Effector memory CD8-positive, alpha-beta T cell (primary cell): Measurements from ENCODE around the gene PCDHGA11.
"Not testable (repeated sequence)": the region's sequence is repeated elsewhere in the genome, so short reads cannot be mapped to it uniquely, and the experiment has no call there.

ENCODE experiments used
- ATAC-seq: fragments of 150-1000 bp; cut with Tn5 transposase; replicated peaks from 2 replicates; pipeline ENCODE4 v1.10.0; 2021; ENCODE audit warnings: mild to moderate bottlenecking, moderate library complexity
- DNase-seq, 3 experiments: peaks; one replicate each; pipeline ENCODE4 v3.0.0; 2021
- H3K27ac Mint-ChIP-seq, 2 donors: one replicate each; pipeline ENCODE4 v1.8.0; 2022; ENCODE audit warnings: mild to moderate bottlenecking in 2 of 2, mixed read lengths in 2 of 2, moderate library complexity in 2 of 2
- H3K27me3 Mint-ChIP-seq, 2 donors: one replicate each; pipeline ENCODE4 v1.8.0; 2022; ENCODE audit warnings: mixed read lengths in 2 of 2
- H3K36me3 Mint-ChIP-seq: one replicate; pipeline ENCODE4 v1.8.0; 2022; ENCODE audit warnings: mild to moderate bottlenecking, moderate library complexity, mixed read lengths; ENCODE audit not compliant: insufficient read depth
- H3K4me1 Mint-ChIP-seq, 2 donors: one replicate each; pipeline ENCODE4 v1.8.0; 2022; ENCODE audit warnings: low read depth in 2 of 2, mixed read lengths in 2 of 2
- H3K4me3 Mint-ChIP-seq, 2 donors: one replicate each; pipeline ENCODE4 v1.8.0; 2022; ENCODE audit warnings: mild to moderate bottlenecking in 2 of 2, mixed read lengths in 2 of 2, moderate library complexity in 2 of 2
- H3K9me3 Mint-ChIP-seq, 2 donors: one replicate each; pipeline ENCODE4 v1.8.0; 2022; ENCODE audit warnings: mixed read lengths in 2 of 2

The PCDHGA11 gene

DNA sequence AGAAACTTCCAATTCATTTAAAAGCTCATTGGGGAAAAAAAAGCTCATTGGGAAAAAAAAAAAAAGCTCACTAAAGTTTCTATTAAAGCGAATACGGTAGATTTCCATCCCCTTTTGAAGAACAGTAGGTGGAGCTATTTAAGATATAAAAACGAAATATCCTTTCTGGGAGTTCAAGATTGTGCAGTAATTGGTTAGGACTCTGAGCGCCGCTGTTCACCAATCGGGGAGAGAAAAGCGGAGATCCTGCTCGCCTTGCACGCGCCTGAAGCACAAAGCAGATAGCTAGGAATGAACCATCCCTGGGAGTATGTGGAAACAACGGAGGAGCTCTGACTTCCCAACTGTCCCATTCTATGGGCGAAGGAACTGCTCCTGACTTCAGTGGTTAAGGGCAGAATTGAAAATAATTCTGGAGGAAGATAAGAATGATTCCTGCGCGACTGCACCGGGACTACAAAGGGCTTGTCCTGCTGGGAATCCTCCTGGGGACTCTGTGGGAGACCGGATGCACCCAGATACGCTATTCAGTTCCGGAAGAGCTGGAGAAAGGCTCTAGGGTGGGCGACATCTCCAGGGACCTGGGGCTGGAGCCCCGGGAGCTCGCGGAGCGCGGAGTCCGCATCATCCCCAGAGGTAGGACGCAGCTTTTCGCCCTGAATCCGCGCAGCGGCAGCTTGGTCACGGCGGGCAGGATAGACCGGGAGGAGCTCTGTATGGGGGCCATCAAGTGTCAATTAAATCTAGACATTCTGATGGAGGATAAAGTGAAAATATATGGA is 9.7 kb downstream of the PCDHGA11 start, which contains the start of gene PCDHGA12:
Gene PCDHGA12 (plus strand): TSS at position 176 of the 782 bp plus-strand sequence. CDS start 253 bp downstream, at position 429.
- peaks cover 60 to 86% of the 10 kb centered on the region in 2 donors for H3K27me3 Mint-ChIP-seq
- H3K36me3 Mint-ChIP-seq, result peaks cover 8% of the 10 kb centered on the region
- peaks cover 8 to 15% of the 10 kb centered on the region in 2 donors for H3K9me3 Mint-ChIP-seq
- no peak within 1 kb of the TSS for H3K27ac Mint-ChIP-seq
- peak within 1 kb of the TSS; percentile 72 to 73 for H3K4me3 Mint-ChIP-seq
- DNase-seq (no peak), ATAC-seq (peak; percentile 29)
- peaks cover 8 to 9% of the 10 kb centered on the region in 2 donors for H3K4me1 Mint-ChIP-seq

GRCh38 chr5:141431286-141431685 is 10.4 kb downstream of the PCDHGA11 start:
- H3K9me3 Mint-ChIP-seq, result peaks cover 8 to 15% of the 10 kb centered on the region in 2 donors
- ATAC-seq (no peak), DNase-seq (no peak)
- H3K36me3 Mint-ChIP-seq, result peaks cover 8% of the 10 kb centered on the region
- peaks cover 8 to 9% of the 10 kb centered on the region in 2 donors for H3K4me1 Mint-ChIP-seq
- peak overlapping the region in 1 of 2 donors; percentile 72 for H3K4me3 Mint-ChIP-seq
- no peak overlapping the region for H3K27ac Mint-ChIP-seq
- H3K27me3 Mint-ChIP-seq, result peaks cover 55 to 85% of the 10 kb centered on the region in 2 donors

DNA sequence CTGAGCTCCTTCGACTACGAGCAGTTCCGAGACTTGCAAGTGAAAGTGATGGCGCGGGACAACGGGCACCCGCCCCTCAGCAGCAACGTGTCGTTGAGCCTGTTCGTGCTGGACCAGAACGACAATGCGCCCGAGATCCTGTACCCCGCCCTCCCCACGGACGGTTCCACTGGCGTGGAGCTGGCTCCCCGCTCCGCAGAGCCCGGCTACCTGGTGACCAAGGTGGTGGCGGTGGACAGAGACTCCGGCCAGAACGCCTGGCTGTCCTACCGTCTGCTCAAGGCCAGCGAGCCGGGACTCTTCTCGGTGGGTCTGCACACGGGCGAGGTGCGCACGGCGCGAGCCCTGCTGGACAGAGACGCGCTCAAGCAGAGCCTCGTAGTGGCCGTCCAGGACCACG is 11.5 kb downstream of the PCDHGA11 start:
- not testable (repeated sequence) for H3K36me3 Mint-ChIP-seq, DNase-seq, H3K4me1 Mint-ChIP-seq, H3K27ac Mint-ChIP-seq, ATAC-seq
- Mint-ChIP-seq H3K9me3 (peaks cover 8 to 15% of the 10 kb centered on the region in 2 donors), H3K27me3 (peaks cover 48 to 83% of the 10 kb centered on the region in 2 donors), H3K4me3 (peak overlapping the region in 1 of 2 donors; percentile 15)

DNA sequence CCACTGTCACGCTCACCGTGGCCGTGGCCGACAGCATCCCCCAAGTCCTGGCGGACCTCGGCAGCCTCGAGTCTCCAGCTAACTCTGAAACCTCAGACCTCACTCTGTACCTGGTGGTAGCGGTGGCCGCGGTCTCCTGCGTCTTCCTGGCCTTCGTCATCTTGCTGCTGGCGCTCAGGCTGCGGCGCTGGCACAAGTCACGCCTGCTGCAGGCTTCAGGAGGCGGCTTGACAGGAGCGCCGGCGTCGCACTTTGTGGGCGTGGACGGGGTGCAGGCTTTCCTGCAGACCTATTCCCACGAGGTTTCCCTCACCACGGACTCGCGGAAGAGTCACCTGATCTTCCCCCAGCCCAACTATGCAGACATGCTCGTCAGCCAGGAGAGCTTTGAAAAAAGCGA is 11.9 kb downstream of the PCDHGA11 start:
- not testable (repeated sequence) for H3K36me3 Mint-ChIP-seq, H3K27ac Mint-ChIP-seq, ATAC-seq, H3K4me1 Mint-ChIP-seq, DNase-seq
- Mint-ChIP-seq H3K9me3 (peaks cover 8 to 15% of the 10 kb centered on the region in 2 donors), H3K27me3 (peaks cover 48 to 78% of the 10 kb centered on the region in 2 donors), H3K4me3 (peak overlapping the region in 1 of 2 donors; percentile 51)

DNA sequence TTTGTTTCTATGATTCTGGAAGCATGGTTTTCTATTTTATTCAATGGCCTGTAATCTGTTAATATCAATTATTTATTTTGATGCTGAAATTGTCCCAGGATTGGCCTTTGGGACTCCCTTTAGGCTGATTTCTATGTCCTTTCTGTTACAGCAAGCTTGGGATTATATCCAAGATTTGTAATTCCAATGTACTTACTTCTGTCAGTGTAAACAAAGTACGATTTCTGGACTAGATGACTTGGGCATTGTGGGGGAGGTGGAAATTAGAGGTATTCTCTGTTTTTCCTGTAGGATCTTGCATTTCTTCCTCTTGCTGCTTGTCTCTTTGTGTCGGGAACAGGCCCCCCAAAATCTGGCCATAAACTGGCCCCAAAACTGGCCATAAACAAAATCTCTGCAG is 13.2 kb downstream of the PCDHGA11 start:
- Mint-ChIP-seq H3K27me3 (peaks cover 39 to 67% of the 10 kb centered on the region in 2 donors), H3K4me3 (no peak overlapping the region), H3K9me3 (peaks cover 4 to 15% of the 10 kb centered on the region in 2 donors), H3K36me3 (peaks cover 8% of the 10 kb centered on the region), H3K4me1 (peaks cover 8 to 9% of the 10 kb centered on the region in 2 donors), H3K27ac (no peak overlapping the region)
- no peak for ATAC-seq
- DNase-seq, result no peak

GRCh38 chr5:141437221-141437620 is 16.4 kb downstream of the PCDHGA11 start:
- no peak overlapping the region for H3K27ac Mint-ChIP-seq
- no peak overlapping the region for H3K4me3 Mint-ChIP-seq
- no peaks in the 10 kb centered on the region for H3K36me3 Mint-ChIP-seq
- ATAC-seq, result no peak
- peaks cover 19 to 60% of the 10 kb centered on the region in 2 donors for H3K27me3 Mint-ChIP-seq
- H3K4me1 Mint-ChIP-seq, result peaks cover 0 to 3% of the 10 kb centered on the region in 2 donors
- DNase-seq, result no peak
- peaks cover 2 to 9% of the 10 kb centered on the region in 2 donors for H3K9me3 Mint-ChIP-seq

- H3K36me3 Mint-ChIP-seq, result no peaks in the 10 kb centered on the region
- ATAC-seq (no peak), DNase-seq (no peak)
- peaks cover 2 to 6% of the 10 kb centered on the region in 2 donors for H3K9me3 Mint-ChIP-seq
- H3K4me3 Mint-ChIP-seq, result no peak overlapping the region
- H3K27me3 Mint-ChIP-seq, result peaks cover 4 to 50% of the 10 kb centered on the region in 2 donors
- no peak overlapping the region for H3K27ac Mint-ChIP-seq
- H3K4me1 Mint-ChIP-seq, result no peaks in the 10 kb centered on the region
Observed at GRCh38 chr5:141439411-141440141, 18.7 kb downstream of the PCDHGA11 start.

DNA sequence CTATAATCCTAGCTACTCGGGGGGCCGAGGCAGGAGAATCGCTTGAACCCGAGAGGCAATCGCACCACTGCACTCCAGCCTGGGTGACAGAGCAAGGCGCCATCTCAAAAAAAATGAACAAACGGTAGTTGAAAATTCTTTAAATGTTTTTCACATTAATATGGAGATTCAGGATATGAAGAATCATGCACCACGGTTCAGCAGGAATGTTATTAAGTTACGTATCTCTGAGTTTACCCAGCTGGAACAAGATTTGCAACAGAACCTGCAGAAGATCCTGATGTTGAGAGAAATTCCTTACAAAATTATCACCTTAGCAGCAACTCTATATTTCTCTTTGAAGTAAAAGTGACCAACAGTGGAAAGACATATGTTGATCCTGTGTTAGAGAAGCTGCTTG is 19.5 kb downstream of the PCDHGA11 start:
- Mint-ChIP-seq H3K9me3 (peaks cover 2 to 6% of the 10 kb centered on the region in 2 donors), H3K4me1 (no peaks in the 10 kb centered on the region), H3K27ac (no peak overlapping the region), H3K4me3 (no peak overlapping the region), H3K36me3 (no peaks in the 10 kb centered on the region), H3K27me3 (peaks cover 7 to 55% of the 10 kb centered on the region in 2 donors)
- no peak for DNase-seq
- ATAC-seq, result no peak

GRCh38 chr5:141441571-141442170 is 20.8 kb downstream of the PCDHGA11 start:
- H3K27me3 Mint-ChIP-seq, result peaks cover 14 to 51% of the 10 kb centered on the region in 2 donors
- H3K9me3 Mint-ChIP-seq, result peaks cover 2 to 6% of the 10 kb centered on the region in 2 donors
- ATAC-seq (no peak), DNase-seq (no peak)
- no peak overlapping the region for H3K27ac Mint-ChIP-seq
- H3K36me3 Mint-ChIP-seq, result no peaks in the 10 kb centered on the region
- no peaks in the 10 kb centered on the region for H3K4me1 Mint-ChIP-seq
- no peak overlapping the region for H3K4me3 Mint-ChIP-seq

DNA sequence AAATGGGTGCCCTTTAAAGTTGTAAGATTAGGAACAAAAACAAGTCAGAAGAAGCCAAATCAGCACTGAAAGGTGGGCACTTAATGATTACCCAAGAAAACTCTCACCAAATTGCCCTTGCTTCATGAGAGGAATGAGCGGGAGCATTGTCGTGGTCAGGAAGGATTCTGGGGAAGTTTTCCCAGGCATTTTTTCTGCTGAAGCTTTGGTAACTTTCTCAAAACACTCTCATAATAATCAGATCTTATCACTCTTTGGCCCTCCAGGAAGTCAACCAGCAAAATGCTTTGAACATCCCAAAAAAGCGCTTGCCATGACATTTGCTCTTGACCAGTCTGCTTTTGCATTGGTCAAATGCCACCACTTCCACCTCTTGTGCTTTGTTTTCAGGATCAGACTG is 44.5 kb downstream of the PCDHGA11 start:
- ATAC-seq (no peak), DNase-seq (no peak)
- Mint-ChIP-seq H3K4me3 (no peak overlapping the region), H3K36me3 (no peaks in the 10 kb centered on the region), H3K27me3 (peaks cover 21 to 26% of the 10 kb centered on the region in 2 donors), H3K27ac (no peak overlapping the region), H3K4me1 (no peaks in the 10 kb centered on the region), H3K9me3 (no peaks in the 10 kb centered on the region)
